ENCODE measurements around the gene METRN.

METRN gene

GRCh38 chr16:673399-673991 lies 41.4 kb upstream of the METRN start:
- no peak for ATAC-seq
- TF ChIP-seq, protein P1, sequence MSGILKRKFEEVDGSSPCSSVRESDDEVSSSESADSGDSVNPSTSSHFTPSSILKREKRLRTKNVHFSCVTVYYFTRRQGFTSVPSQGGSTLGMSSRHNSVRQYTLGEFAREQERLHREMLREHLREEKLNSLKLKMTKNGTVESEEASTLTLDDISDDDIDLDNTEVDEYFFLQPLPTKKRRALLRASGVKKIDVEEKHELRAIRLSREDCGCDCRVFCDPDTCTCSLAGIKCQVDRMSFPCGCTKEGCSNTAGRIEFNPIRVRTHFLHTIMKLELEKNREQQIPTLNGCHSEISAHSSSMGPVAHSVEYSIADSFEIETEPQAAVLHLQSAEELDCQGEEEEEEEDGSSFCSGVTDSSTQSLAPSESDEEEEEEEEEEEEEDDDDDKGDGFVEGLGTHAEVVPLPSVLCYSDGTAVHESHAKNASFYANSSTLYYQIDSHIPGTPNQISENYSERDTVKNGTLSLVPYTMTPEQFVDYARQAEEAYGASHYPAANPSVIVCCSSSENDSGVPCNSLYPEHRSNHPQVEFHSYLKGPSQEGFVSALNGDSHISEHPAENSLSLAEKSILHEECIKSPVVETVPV (CRISPR knock-in tag; IDR thresholded peaks at IDR 0.05) = no peak
- TF ChIP-seq ESRRG (CRISPR knock-in tag; IDR thresholded peaks at IDR 0.05) = no peak
- no peak for TF ChIP-seq ZFP30 (CRISPR knock-in tag; IDR thresholded peaks at IDR 0.05)
- no peak for TF ChIP-seq ZNF8 (CRISPR knock-in tag; IDR thresholded peaks at IDR 0.05)
- TF ChIP-seq ZNF70 (CRISPR knock-in tag; IDR thresholded peaks at IDR 0.05) = no peak
- TF ChIP-seq BACH2 (CRISPR knock-in tag; IDR thresholded peaks at IDR 0.05; ENCODE audit: borderline replicate concordance) = no peak
- TF ChIP-seq ZFP3 (CRISPR knock-in tag; IDR thresholded peaks at IDR 0.05) = no peak
- TF ChIP-seq, protein P2, sequence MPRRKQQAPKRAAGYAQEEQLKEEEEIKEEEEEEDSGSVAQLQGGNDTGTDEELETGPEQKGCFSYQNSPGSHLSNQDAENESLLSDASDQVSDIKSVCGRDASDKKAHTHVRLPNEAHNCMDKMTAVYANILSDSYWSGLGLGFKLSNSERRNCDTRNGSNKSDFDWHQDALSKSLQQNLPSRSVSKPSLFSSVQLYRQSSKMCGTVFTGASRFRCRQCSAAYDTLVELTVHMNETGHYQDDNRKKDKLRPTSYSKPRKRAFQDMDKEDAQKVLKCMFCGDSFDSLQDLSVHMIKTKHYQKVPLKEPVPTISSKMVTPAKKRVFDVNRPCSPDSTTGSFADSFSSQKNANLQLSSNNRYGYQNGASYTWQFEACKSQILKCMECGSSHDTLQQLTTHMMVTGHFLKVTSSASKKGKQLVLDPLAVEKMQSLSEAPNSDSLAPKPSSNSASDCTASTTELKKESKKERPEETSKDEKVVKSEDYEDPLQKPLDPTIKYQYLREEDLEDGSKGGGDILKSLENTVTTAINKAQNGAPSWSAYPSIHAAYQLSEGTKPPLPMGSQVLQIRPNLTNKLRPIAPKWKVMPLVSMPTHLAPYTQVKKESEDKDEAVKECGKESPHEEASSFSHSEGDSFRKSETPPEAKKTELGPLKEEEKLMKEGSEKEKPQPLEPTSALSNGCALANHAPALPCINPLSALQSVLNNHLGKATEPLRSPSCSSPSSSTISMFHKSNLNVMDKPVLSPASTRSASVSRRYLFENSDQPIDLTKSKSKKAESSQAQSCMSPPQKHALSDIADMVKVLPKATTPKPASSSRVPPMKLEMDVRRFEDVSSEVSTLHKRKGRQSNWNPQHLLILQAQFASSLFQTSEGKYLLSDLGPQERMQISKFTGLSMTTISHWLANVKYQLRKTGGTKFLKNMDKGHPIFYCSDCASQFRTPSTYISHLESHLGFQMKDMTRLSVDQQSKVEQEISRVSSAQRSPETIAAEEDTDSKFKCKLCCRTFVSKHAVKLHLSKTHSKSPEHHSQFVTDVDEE (CRISPR knock-in tag; IDR thresholded peaks at IDR 0.05) = no peak
- no peak for TF ChIP-seq PPARA (CRISPR knock-in tag; IDR thresholded peaks at IDR 0.05; ENCODE audit: borderline replicate concordance)
- TF ChIP-seq ISL1 (CRISPR knock-in tag; IDR thresholded peaks at IDR 0.05) = no peak

- TF ChIP-seq CSDC2 (CRISPR knock-in tag; IDR thresholded peaks at IDR 0.05) = no peak
- no peak for ATAC-seq
These were observed 40.6 kb upstream of the METRN start for GRCh38 chr16:674214-674881.

GRCh38 chr16:674968-675883 lies 39.7 kb upstream of the METRN start, which contains the start of gene RHBDL1:
Gene RHBDL1 (plus strand): TSS chr16:675671. CDS start chr16:675791, 120 bp downstream.
- no peak for TF ChIP-seq TOX (CRISPR knock-in tag; IDR thresholded peaks at IDR 0.05; ENCODE audit: borderline replicate concordance)
- TF ChIP-seq GLIS3 (CRISPR knock-in tag; IDR thresholded peaks at IDR 0.05) = peak; percentile 60; the same call in 1 of the 2 replicates
- ATAC-seq = no peak

- no peak for ATAC-seq
- TF ChIP-seq, protein P3, sequence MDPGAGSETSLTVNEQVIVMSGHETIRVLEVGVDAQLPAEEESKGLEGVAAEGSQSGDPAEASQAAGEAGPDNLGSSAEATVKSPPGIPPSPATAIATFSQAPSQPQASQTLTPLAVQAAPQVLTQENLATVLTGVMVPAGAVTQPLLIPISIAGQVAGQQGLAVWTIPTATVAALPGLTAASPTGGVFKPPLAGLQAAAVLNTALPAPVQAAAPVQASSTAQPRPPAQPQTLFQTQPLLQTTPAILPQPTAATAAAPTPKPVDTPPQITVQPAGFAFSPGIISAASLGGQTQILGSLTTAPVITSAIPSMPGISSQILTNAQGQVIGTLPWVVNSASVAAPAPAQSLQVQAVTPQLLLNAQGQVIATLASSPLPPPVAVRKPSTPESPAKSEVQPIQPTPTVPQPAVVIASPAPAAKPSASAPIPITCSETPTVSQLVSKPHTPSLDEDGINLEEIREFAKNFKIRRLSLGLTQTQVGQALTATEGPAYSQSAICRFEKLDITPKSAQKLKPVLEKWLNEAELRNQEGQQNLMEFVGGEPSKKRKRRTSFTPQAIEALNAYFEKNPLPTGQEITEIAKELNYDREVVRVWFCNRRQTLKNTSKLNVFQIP (CRISPR knock-in tag; IDR thresholded peaks at IDR 0.05; ENCODE audit: borderline replicate concordance, low read depth) = no peak
- no peak for TF ChIP-seq SNAI2 (CRISPR knock-in tag; IDR thresholded peaks at IDR 0.05)
- no peak for TF ChIP-seq CREB5 (CRISPR knock-in tag; IDR thresholded peaks at IDR 0.05; ENCODE audit: low read depth)
- TF ChIP-seq ZC3H10 (CRISPR knock-in tag; IDR thresholded peaks at IDR 0.05) = no peak
- TF ChIP-seq ESRRG (CRISPR knock-in tag; IDR thresholded peaks at IDR 0.05) = no peak
- TF ChIP-seq, protein P1 (CRISPR knock-in tag; IDR thresholded peaks at IDR 0.05) = no peak
- TF ChIP-seq ZNF8 (CRISPR knock-in tag; IDR thresholded peaks at IDR 0.05) = no peak
- no peak for TF ChIP-seq PPARA (CRISPR knock-in tag; IDR thresholded peaks at IDR 0.05; ENCODE audit: borderline replicate concordance)
- no peak for TF ChIP-seq RARB (CRISPR knock-in tag; IDR thresholded peaks at IDR 0.05)
- TF ChIP-seq PATZ1 (CRISPR knock-in tag; IDR thresholded peaks at IDR 0.05; ENCODE audit: borderline replicate concordance) = no peak
- no peak for TF ChIP-seq OSR1 (CRISPR knock-in tag; IDR thresholded peaks at IDR 0.05)
- no peak for TF ChIP-seq GLIS3 (CRISPR knock-in tag; IDR thresholded peaks at IDR 0.05)
- TF ChIP-seq ZNF70 (CRISPR knock-in tag; IDR thresholded peaks at IDR 0.05) = no peak
- TF ChIP-seq ZFP3 (CRISPR knock-in tag; IDR thresholded peaks at IDR 0.05) = no peak
- no peak for TF ChIP-seq CSDC2 (CRISPR knock-in tag; IDR thresholded peaks at IDR 0.05)
- no peak for TF ChIP-seq BACH2 (CRISPR knock-in tag; IDR thresholded peaks at IDR 0.05; ENCODE audit: borderline replicate concordance)
These were observed 38.9 kb upstream of the METRN start for GRCh38 chr16:675884-676564.
